GM21390 (cell line): ENCODE results near the gene CCNI2.

Experiments used
- ATAC-seq: cut with Tn5 transposase; IDR thresholded peaks from one replicate; pipeline ENCODE4 v1.9.1; 2021; ENCODE audit not compliant: unreplicated experiment

Gene CCNI2, protein sequence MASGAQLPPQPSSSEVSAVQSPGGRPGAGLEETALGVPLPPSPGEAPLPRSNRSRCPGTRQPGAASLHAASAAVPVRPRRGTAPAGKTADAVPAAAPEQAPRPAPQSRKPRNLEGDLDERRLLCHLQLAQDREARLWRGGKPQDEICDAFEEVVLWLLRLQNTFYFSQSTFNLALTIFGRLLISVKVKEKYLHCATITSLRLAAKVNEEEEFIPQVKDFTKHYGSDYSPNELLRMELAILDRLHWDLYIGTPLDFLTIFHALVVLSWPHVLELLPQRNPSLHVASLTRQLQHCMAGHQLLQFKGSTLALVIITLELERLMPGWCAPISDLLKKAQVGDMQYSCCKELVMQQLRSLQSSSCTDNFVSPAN

DNA sequence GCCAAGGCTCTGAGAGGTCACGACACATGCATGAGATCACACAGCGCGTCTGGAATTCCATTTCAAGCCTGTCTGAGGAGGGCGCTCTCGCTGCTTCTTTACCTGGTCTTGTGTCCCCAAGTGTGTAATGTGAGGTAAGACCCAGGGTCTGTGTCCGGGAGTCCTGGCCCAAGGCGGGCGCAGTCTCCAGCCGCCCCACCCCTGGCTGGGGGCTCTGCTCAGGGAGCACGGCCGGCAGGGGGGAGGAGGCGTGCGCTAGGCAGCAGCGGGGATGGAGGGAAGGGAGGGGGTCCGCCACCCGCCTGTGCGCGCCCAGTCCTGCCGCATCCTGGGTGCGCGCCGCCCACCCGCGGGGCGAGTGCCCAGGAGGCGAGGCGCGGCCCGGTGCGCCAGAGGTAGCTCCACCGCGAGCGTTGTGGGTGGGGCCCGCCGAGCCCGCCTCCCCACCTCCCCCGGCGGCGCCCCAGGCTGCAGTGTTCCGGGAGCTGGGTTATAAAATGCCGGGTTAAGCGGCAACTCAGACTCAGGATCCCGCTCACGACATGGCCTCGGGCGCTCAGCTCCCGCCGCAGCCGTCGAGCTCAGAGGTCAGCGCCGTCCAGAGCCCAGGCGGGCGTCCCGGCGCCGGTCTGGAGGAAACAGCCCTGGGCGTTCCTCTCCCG lies at the start of gene CCNI2:
CCNI2 (plus strand) TSS at position 473 of the 662 bp plus-strand sequence; CDS start at position 543, 70 bp downstream.
- peak; percentile 37 for ATAC-seq

DNA sequence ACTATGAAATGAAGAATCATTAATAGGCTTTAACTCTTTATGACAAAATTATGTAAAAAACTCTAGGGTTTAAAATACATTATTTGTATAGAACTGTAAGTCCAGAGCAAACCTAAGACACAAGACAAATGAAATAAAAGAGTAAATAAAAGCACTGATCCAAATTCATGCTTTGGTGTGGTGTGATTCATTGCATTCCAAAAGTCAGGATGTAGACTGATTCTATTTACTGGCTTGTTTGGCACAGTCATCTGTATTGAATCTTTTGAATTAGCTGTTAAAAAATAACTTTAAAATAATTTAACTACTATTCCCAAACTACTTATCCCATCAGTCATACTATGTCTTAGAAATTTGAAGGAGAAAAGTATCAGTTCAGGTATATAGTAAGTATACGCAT lies 42.4 kb upstream of the CCNI2 start:
- no peak for ATAC-seq

DNA sequence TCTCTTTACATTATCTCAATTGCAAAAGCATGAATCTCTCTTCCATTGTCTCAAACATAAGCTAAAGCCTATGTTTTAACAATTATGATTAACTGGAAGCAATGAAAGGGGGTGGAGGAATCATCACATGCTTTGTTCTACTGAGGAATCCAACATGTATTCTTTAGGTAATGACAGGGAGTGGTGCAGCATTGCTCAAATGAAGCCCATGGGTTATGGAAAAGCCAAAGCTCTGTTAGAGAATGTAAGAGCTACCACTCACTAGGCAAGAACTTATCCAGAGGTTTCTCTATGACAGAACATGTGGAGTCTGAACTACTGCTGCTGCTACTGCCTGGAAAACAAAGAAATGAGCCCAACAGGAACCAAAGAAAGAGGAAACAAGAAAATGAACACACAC lies 38.6 kb upstream of the CCNI2 start:
- ATAC-seq, result no peak

DNA sequence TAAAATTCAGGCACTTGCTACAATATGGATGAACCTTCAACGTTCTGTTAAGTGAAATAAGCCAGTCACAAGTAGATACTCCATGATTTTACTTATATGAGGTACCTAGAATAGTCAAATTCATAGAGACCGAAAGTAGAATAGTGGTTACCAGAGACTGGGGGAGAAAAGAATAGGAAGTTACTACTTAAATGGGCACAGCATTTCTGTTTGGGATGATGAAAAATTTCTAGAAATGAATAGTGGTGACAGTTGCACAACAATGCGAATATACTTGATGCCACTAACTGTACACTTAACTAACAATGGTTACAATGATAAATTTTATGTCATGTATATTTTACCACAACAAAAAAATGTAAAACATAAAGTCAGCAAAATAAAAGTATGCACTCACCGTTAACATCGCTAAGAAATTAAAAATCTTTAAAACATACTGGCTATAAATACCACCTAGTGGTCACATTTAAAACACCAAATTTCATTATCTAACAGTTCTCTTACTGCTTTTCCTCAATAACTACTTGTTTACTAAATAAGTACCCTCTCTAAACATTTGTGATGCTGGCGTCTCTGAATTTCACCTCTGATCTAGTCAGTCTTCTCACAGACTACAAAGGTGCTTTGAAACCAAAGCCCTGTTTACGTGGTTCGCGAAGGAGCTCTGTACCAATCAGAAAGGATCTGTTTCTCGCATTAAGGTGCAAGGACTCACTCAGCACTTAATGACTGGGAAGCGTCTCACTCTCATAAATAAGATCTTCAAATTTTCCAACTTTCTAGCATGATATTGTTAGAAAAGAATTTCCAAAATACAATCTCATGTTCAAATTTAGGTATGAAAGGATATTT lies 32.5 kb upstream of the CCNI2 start:
- ATAC-seq, result no peak

DNA sequence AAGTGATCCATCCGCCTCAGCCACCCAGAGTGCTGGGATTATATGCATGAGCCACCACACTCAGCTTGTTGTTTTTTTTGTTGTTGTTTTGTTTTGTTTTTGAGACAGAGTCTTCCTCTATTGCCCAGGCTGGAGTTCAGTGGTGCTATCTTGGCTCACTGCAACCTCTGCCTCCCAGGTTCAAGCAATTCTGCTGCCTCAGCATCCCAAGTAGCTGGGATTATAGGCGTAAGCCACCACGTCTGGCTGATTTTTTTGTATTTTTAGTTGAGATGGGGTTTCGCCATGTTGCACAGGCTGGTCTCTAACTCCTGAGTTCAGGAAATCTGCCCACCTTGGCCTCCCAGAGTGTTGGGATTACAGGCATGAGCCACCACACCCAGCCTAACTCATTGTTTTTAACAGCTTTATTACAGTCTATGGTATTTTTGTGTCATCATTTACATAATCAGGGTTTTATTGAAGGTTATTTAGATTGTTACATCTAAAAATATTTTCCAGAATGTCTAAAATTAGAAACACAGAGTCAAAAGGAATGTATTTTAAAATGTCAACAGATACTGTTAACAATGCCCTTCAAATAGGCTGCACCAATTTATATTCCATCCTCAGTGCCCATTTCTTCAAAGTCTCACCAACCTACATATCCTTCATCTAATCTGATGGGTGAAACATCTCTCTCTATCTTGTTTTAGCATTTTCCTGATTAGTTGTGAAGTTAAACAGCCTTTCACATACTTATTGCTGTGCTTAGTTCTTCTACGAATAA lies 28.5 kb upstream of the CCNI2 start:
- no peak for ATAC-seq

DNA sequence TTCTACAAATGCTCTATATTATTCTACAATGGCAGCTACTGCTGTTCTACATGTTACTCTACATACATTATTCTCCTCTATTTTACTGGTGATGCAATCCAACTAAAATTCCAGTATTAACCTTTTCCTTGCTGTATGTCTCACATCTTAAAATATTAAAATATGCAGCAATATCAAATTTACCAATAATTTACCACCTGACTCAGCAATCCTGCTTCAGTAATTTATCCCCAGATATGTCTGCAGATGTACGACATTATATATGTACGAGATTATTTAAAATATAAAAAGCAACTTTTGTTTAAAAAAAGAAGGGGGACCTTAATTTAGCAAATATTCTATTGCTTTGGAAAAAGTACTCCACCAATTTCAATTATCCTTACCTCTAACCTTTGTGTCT lies 21.5 kb upstream of the CCNI2 start:
- no peak for ATAC-seq

DNA sequence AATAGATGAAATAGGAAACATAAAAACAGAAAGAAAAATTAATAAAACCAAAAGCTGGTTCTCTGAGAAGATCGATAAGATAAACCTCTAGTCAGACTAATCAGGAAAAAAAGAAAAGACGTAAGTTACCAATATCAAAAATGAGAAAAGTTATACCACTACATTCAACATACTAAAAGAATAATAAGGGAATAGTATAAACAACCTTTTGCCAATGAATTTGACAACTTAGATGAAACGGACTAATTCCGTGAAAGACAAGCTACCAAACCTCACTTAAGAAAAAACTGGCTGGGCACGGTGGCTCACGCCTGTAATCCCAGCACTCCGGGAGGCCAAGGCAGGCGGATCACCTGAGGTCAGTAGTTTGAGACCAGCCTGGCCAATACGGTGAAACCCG lies 17.3 kb upstream of the CCNI2 start:
- no peak for ATAC-seq

DNA sequence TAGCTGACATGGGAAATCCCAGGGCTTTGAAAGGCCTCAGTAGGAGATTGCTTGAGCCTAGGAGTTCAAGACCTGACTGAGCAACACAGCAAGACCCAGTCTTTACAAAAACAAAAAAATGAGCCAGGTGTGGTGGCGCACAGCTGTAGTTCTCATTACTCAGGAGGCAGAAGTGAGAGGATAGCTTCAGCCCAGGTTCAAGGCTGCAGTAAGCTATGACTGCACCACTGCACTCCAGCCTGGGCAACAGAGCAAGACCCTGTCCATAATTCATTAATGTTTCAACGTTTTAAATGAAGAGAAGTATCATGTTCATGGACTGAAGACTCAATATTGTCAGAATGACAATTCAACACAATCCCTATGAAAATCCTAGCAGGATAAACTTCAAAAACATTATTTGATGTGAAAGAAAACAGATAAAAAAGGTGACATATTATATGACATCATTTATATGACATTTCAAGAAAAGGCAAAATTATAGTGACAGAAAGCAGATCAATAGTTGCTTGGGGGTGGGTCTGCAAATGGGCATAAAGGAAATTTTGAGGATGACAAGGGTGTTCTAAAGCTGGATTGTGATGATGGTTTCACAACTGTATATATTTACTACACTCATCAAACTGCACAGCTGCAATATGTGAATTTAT lies 13.6 kb upstream of the CCNI2 start:
- ATAC-seq, result no peak

DNA sequence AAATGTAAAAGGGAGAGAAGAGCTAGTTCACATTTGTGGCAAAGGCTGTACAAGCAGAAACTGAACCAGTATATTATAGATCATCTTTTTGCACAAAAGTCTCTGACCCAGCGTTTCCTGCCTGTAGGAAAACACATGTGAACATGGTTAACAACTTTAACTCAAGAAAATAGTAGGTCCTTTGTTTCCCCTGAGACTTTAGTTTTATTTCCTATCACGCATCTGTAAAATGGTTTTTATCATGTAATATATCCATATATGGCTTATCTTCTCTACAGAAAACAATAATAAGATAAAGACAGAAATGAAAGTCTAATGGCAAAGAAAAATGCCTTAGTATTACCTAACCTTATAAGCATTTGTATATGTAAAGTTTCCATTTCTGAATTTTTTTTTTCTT lies 12.5 kb upstream of the CCNI2 start:
- no peak for ATAC-seq

DNA sequence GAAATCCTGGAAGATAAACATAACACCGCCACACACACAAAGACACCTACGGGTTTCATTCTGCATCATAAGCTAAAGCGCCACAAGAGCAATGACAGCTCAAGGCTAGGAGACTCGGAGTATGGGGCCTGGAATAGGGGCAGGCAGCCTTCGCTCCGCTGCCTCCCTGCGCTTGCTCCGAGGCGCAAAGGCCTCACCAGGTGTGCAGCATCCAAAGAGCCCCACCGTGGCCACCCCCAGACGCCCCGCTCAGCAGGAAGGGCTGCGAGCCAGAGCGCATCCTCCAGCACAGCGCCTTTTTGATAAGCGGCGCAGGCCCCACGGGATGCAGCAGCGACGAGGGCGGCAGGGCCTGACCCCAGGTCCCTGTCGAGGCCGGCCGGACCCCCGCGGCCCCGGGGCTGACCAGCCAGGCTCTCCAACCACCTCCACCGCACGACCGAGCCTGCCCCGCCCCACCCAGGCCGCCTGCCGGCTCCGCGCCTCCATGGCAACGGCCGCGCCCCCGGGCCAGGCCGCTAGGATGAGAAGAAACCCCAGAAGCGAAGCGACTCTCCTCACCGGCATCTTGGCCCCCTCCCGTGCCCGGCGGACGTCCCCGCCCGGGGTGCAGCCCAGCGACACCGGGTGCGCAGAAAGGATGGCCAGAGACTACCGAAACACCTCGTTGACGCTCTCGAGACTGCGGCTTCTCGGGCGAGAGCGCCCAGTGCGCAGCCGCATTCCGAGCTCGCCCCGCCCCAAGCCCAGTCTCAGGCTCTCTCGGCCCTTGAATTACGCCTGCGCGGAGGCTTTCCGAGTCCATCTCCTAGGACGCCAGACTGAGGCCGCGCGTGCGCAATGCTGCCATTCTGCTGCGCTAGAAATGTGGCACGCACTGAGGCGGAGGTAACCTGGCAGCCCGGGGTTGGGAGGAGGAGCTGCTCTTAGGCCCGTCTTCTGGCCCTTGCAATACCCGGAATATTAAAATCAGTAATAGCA lies 10.1 kb upstream of the CCNI2 start, which contains the start of gene KIF3A:
KIF3A (minus strand) TSS at position 694 of the 981 bp plus-strand sequence; CDS start at position 567, 127 bp downstream.
- ATAC-seq, result peak; percentile 88

DNA sequence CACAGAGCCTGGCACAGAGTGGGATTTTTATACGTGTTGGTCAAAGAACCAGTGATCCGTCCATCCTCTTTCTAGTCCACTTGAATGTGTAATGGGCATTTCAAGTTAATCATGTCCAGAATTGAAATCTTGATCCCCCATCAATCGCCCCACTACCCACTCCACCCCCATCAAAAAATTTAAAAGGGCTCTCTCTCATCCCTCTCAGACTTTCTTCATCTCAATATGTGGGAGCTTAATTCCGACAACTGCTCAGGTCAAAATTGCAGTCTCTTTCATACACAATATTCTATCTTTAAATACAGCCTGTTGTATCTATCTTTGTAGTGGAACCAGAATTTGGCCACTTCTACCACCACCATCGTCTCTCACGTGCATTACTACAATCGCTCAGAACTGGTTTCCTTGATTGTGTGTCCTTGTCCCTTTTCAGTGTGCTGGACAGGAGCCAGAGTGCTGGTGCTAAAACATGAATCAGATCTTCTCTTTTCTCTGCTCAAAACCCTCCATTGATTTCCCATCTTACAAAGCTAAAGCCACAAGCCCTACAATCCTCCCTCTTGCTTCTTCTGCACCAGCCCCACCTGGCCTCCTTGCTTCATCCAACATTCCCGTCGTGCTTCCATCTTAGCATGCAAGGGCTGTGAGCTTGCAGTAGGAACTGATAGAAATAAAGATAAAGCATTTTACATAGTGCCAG lies 9.1 kb upstream of the CCNI2 start:
- ATAC-seq, result no peak

DNA sequence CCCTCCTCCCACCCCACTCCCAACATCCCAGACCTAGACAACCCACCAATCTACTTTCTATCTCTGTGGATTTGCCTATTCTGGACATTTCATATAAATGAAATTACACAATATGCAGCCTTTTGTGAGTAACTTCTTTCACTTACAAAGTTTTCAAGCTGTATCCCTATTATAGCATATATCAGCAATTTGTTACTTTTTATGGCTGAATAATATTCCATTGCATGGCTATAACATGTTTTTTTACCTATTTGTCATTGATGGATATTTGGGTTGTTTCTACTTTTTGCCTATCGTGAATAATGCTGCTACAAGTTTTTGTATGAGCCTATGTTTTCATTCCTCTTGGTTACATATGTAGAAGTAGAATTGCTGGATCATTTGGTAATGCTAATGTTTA lies 8.0 kb upstream of the CCNI2 start:
- ATAC-seq, result no peak

DNA sequence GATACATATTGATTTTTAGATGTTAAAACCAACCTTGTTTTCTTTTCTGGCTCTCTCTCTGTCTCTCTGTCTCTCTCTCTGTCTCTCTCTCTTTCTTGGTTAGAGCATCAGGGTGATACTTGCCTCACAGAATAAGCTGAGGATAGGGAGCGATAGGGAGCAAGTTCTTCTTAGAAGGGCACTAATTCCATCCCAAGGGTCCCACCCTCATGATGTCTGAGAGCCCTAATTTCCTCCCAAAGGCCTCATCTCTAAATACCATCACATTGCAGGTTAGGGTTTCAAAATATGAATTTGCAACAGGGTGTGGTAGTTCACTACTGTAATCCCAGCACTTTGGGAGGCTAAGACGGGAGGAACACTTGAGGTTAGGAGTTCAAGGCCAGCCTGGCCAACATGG lies 5.1 kb upstream of the CCNI2 start:
- no peak for ATAC-seq

DNA sequence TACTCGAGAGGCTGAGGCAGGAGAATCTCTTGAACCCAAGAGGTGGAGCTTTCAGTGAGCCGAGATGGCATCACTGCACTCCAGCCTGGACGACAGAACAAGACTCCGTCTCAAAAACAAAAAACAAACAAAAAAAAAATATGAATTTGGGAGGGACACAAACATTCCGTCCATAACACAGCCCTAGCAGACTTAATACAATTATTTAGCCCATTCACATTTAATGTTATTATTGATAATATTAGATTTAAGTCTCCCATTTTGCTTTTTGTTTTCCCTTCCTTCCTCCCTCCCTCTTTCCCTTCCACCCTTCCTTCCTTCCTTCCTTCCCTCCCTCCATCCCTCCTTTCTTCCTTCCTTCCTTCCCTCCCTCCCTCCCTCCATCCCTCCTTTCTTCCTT lies 4.6 kb upstream of the CCNI2 start:
- ATAC-seq, result no peak

DNA sequence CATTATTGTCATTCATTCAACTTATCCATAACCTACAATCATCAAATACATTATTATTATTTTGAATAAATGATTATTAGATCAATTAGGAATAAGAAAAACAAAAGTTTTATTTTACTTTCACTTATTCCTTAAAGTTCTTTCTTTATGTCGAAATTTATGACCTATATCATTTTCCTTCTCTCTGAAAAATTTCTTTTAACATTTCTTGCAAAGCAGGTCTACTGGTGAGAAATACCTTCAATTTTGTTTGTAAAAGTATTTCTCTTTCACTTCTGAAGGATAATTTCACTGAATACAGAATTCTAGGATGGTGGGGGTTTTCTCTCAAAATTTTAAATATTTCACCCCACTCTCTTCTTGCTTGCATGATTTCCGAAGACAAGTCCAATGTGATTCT lies 2.6 kb upstream of the CCNI2 start:
- ATAC-seq, result no peak

DNA sequence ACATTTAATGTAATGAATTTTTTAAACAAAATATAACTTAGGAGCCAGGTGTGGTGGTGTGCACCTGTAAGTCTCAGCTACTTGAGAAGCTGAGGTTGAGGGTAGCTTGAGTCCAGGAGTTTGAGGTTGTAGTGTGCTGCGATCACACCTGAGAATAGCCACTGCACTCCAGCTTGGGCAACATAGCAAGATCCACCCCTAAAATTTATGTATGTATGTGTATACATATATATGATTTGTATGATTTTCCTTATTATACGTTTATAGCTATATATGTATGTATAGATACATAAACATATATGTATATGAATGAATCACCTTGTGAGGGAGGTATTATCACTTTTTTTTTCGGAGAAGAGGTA lies 653 bp upstream of the CCNI2 start:
- no peak for ATAC-seq

DNA sequence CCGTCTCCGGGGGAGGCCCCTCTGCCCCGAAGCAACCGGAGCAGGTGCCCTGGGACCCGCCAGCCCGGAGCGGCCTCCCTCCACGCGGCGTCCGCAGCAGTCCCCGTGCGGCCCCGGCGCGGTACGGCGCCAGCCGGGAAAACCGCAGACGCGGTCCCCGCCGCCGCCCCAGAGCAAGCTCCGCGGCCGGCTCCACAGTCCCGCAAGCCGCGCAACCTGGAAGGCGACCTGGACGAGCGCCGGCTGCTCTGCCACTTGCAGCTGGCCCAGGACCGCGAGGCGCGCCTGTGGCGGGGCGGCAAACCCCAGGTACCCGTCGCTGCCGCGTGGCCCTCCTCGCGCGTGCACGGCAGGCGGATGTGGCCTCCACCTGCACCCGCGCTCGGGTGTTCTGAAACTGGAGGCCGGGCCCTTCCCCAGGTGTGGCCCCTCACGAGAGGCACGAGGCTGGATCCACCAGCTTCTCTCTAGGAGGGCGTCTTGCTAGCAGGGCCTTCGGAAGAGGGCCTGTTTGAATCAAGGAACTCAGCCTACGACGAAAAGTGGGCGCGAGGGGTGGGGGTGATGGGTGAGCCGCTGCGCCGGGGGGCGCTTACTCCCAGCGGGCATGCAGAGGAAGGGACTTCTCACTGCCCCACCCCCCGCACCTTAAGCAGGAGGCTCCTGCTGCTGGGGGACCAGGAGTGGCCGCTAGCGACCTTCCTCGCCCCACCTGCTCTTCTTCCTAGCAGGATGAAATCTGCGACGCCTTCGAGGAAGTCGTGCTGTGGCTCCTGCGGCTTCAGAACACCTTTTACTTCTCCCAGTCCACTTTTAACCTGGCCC lies 602 bp downstream of the CCNI2 start:
- no peak for ATAC-seq

DNA sequence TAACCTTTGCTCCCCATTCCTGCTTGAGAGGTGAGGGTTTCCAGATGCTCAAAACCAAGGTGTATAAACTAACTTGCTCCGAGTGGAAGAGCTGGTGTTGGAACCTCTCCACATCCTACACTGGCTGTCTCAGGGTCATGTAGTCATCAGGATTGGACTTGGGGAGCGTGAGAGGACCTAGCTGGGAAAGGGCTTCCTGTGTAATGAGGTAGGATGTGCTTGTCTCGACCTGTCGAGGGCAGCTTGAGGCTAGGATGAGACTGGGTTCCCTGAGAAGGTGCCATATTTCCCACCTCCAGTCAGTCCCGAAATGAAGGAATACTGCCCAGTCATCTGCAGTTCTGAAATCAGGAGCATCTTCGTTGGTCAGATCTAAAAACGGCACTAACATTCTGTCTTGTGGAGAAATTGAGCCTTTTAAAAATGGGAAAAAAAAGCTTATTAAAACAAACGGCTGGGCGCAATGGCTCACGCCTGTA lies 1.3 kb downstream of the CCNI2 start:
- ATAC-seq, result no peak
